DMS 273 treated with DMSO at 0.1 percent for 48 hours (cell line): Measurements from ENCODE around the gene NAA60.
"Not testable (repeated sequence)": the region's sequence is repeated elsewhere in the genome, so short reads cannot be mapped to it uniquely, and the experiment has no call there.

Experiments used
- DNase-seq: peaks from one replicate; lab custom pipeline; 2025; lab: John Stamatoyannopoulos, UW

Gene NAA60

DNA sequence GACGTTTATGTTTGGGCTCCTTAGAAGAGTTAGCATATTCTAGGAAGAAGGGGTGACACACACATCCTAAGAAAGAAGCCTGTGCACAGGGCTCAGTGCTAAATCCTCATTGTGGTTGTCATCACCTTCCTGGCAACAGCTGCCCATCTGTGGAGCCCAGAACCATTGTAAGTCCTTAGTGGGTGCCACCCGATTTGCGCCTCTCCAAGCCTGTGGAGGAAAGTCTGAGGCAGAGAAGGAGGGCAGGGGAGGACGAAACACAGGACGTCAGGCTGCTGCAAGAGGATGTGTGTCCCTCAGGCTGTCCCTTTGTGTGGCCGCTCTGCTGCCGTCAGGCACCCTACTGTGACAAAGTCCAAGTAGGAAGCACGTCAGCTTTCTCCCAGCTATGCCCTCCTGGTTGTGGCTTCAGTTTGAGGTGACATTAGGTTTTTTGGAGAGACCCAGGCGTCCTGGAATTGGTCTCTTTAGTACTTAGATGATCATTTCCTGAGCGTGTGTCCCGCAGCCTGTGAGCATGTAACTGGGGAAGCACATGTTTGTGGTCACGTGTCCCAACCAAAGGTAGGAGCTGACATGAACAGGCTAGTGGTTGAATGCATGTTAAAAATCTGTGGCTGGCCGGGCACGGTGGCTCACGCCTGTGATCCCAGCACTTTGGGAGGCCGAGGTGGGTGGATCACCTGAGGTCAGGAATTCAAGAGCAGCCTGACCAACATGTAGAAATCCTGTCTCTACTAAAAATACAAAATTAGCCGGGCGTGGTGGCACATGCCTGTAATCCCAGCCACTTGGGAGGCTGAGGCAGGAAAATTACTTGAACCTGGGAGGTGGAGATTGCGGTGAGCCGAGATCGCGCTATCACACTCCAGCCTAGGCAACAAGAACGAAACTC, 68.1 kb downstream of the NAA60 start:
- DNase-seq, result no peak

- DNase-seq, result no peak
These were observed 70.6 kb downstream of the NAA60 start for GRCh38 chr16:3513892-3514583.

DNA sequence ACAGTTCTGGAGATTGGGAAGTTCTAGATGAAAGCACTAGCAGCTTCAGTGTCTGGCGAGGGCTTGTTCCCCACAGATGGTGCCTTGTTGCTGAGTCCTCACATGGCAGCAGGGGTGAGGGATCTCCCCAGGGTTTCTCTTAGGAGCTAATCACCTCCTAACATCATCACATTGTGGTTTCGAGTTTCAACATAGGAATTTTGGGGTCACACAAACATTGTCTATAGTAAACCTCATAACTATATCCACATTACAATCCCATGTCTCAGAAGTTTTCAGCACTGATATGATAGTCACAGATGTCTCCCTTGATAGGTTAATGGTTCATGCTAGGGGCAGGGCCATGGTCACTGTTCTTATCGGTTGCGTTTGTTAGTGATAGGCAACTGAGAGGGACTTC, 71.1 kb downstream of the NAA60 start:
- DNase-seq, result no peak

DNA sequence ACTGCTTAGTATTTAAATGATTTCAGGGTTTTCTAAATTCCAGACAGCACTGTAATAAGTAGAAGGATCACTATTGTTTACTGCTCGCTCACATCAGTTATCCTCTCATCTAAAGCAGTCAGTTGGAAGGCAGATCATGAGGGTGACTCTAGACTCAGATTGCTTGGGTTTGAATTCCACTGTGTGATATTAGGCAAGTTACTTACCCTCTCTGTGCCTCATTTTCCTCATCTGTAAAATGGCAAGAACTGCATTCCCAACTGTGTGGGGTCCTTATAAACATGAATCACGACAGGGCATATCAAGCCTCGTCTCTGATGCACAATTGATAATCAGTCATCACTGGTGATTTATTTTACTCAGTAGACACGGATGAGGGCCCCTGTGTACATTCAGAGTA, 72.4 kb downstream of the NAA60 start:
- DNase-seq, result no peak

DNA sequence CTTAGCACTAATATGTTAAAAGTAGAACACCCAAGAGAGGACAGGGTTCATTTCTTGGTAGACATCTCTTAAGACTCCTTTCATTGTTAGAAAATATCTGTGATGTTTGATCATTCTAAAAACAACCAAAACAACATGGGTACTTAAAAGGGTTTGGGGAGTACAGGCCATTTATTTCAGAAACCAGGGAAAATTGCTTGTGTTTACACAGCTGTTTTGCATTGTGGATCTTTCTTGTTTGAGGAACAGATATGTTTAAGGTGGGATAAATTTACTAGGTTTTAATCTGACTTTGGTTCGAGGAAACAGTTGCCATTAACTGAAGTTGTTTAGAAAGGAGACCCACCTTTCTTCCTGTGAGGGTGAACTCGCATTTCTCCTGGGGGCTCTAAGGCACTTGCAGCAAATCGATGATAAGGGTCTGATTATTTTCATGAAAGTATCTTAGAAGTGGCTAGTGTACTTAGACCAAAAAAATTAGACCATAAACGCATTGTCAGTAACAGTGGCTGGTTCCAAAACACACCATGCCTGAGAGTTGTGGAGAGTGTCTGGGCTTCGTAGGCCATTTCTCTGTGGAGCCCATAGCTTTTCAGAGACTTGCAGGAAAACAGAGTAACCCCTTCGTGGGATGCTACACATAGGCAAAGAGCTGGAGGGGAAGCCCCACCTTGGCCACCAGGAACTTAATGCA, 75.0 kb downstream of the NAA60 start:
- no peak for DNase-seq

DNA sequence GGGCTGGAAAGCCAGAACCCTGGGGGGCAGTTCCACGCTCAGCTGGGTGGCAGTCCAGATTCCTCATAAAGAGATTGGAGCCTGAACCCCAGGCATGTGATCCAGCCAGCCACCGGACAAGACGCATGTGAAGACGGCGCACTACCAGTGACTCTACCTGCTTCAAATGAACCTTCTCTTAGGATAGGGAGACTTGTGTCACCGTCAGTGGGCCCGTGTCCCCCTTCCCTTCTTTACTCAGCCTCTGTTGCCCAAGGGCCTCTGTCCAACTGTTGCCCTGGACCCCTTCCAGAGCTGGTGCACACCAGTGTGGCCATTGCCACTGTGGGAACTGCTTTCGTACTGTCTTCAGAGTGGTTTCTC, 75.5 kb downstream of the NAA60 start:
- DNase-seq, result no peak

DNA sequence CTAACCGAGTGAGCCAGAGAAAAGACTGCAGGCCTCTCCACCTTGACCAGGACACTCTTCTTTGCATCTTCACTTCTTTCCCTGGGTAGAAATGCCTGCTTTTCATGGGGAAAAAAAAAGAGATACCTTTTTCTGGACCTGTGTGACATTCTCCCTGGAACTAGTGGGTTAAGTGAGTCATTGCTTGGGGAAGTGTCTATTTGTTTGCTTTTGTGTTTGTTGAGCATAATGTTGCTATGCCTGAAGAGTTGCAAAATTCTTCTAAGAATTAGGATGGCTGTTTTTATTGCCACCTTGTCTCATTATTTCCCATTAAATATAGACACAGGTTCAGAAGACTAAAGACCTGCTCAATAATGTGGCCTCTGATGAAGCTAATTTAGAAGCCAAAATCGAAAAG, 76.1 kb downstream of the NAA60 start:
- DNase-seq, result no peak

- DNase-seq, result no peak
These were observed 76.9 kb downstream of the NAA60 start for GRCh38 chr16:3520413-3520812.

GRCh38 chr16:3520841-3521240, 77.4 kb downstream of the NAA60 start:
- DNase-seq, result no peak

- no peak for DNase-seq
These were observed 79.8 kb downstream of the NAA60 start for GRCh38 chr16:3523281-3523680.

DNA sequence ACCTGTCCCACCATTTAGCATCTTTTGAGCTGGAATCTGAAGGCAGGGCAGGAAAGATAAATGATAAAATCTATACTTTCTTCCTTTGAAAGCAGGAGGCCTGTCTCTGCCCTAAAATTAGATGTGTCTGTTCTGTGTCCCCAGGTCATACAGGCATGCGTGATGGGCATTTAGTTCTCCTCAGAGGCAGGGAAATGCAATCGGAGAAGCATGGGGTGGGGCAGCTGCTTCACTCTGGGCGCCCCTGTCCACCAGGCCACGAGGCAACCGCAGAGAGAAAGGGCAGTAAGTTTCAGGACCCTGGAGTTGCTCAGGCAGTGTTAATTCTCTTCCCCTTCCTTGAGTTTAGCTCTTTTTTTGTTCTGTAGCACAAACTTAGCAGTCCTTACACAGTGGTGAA, 82.5 kb downstream of the NAA60 start:
- no peak for DNase-seq

- not testable (repeated sequence) for DNase-seq
These were observed 83.8 kb downstream of the NAA60 start for GRCh38 chr16:3527216-3527829.

GRCh38 chr16:3528406-3528805, 84.9 kb downstream of the NAA60 start:
- no peak for DNase-seq

DNA sequence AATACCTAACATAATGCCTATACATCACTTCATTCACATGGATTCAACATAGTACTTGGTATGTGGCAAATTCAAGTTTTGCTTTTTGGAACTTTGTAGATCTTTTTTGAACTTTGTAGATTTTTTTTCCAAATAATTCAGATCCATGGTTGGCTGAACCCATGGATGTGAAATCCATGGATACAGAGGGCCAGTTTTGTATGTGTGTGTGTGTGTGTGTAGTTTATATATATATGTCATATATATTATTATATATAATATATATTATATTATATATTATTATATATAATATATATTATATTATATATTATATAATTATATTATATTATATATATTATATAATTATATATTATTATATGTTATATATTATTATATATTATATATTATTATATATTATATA, 85.7 kb downstream of the NAA60 start:
- no peak for DNase-seq

DNA sequence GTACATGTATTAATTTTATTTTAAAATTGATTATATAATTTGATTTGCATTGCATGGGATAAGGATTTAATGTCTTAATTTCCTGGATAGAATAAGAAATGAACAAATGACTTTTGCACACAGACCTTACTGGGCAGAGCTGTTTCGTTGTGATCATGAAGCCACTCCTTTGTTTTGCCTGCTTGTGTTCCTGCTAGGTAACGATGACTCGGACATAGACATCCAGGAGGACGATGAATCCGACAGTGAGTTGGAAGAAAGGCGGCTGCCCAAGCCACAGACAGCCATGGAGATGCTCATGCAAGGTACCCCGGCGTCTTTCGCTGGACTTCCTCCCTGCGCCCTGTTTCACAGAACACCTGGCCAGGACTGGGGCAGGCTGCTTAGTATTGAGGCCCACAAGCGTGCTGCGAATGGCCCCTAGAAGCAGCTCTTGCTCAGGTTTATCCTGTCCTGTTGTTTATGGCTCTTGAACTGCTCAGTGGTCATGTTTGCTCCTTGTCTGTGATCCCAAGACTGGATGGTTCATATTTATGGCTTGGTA, 87.0 kb downstream of the NAA60 start:
- DNase-seq, result no peak

DNA sequence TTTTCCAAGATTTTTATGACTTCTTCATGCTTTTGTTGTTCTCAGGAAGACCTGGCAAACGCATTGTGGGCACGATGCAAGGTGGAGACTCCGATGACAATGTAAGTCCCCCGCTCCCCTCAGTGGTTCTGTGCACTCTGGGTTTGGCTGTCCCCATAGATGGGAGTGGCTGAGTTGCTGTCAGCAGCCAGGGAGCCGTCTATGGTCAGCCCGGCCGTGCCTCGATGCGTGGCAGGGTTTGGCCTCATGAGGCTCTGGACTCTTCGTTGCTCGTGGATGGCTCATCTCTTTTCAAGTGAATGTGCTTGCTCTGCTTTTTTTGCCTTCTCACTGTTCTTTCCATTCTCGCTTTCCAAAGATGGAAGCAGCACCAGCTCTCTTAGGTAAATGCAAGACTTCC, 89.3 kb downstream of the NAA60 start:
- DNase-seq, result no peak

- DNase-seq, result no peak
These were observed 90.6 kb downstream of the NAA60 start for GRCh38 chr16:3534126-3534525.

DNA sequence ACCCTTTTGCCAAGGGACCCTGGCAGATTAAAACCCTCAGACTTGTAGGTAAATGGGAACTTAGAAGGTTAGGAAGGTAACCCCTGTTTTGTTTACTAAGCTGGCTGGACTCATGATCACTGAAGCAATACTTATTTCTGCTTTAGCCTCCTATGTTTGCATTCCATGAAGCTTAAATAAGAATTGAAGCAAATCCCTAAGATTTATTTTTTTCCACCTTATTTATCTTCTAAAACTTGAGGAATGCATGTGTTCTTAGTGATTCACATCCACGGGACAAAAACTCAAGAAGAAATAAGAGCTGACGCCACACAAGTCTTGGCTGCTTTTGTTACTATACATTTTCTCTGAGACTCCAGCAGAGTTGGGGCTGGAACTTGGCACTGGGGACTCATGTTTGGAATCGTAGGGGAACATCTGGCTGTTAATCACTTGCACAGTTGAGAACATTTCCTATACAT, 92.8 kb downstream of the NAA60 start:
- no peak for DNase-seq
